ENCODE results near the gene TM4SF18. TPM values are rescaled to one million over a fixed set of nuclear protein-coding genes. Genes with fewer than 3 reads are reported as not detected.

Gene TM4SF18
- total RNA-seq, 4 donors from 2014 or later: 1.8 to 7.9 (median 3.4) TPM

GRCh38 chr3:149319750-149320149 is 13.7 kb downstream of the TM4SF18 start:
- no peak for DNase-seq (ENCODE audit: low spot score in 2 of 2)
- H3K27me3 ChIP-seq: no peaks in the 10 kb centered on the region
- no peaks in the 10 kb centered on the region for H3K4me1 ChIP-seq
- 86% methylated on average over 3 of the region's 3 CpGs for WGBS
- no peak overlapping the region for H3K4me3 ChIP-seq
- no peak overlapping the region for H3K27ac ChIP-seq
- H3K9me3 ChIP-seq: no peaks in the 10 kb centered on the region
- TF ChIP-seq EP300 (IDR thresholded peaks at IDR 0.05) (no peak), CTCF (IDR thresholded peaks at IDR 0.05) (no peak), POLR2AphosphoS5 (IDR thresholded peaks at IDR 0.05) (no peak), POLR2A (IDR thresholded peaks at IDR 0.05) (no peak)
- H3K36me3 ChIP-seq: no peaks in the 10 kb centered on the region

GRCh38 chr3:149317072-149317471 is 16.4 kb downstream of the TM4SF18 start:
- no peak overlapping the region for H3K27ac ChIP-seq
- WGBS: 95% methylated on average over 1 of the region's 1 CpG

DNA sequence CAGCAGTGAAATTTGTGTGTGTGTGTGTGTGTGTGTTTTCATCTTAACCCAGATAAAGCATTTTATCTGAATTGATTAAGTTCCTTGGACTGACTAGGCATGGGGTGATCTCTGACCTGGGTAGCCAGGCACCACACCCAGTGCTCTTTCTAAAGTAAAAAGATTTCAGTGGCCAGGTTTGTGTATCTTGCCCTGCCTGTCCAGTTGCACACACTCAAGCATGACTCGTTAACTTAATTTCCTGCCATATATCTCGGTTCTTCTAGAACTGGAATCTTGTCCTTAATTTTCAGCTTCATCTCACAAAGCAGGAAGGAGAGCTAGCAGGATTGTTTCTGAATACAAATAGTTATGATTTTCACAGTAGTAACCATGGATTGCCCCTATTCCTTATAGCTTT is 17.0 kb downstream of the TM4SF18 start:
- H3K27ac ChIP-seq: no peak overlapping the region
- no peak for DNase-seq (ENCODE audit: low spot score in 2 of 2)
- WGBS: 88% methylated on average over 2 of the region's 2 CpGs

More at GRCh38 chr3:149317072-149317471, 16.4 kb downstream of the TM4SF18 start:
- no peak for TF ChIP-seq EP300 (IDR thresholded peaks at IDR 0.05)
- Histone ChIP-seq H3K27me3 (no peaks in the 10 kb centered on the region), H3K4me3 (no peak overlapping the region), H3K9me3 (no peaks in the 10 kb centered on the region), H3K4me1 (no peaks in the 10 kb centered on the region), H3K36me3 (no peaks in the 10 kb centered on the region)
- DNase-seq (ENCODE audit: low spot score in 2 of 2): no peak

GRCh38 chr3:149315694-149316093 is 17.7 kb downstream of the TM4SF18 start:
- no peaks in the 10 kb centered on the region for H3K27me3 ChIP-seq
- 79% methylated on average over 3 of the region's 3 CpGs for WGBS
- no peak overlapping the region for H3K27ac ChIP-seq
- H3K4me3 ChIP-seq: no peak overlapping the region
- H3K9me3 ChIP-seq: no peaks in the 10 kb centered on the region
- TF ChIP-seq EP300 (IDR thresholded peaks at IDR 0.05) (no peak), POLR2AphosphoS5 (IDR thresholded peaks at IDR 0.05) (no peak), CTCF (IDR thresholded peaks at IDR 0.05) (no peak), POLR2A (IDR thresholded peaks at IDR 0.05) (no peak)
- no peak for DNase-seq (ENCODE audit: low spot score in 2 of 2)
- H3K4me1 ChIP-seq: peaks cover 2% of the 10 kb centered on the region
- H3K36me3 ChIP-seq: no peaks in the 10 kb centered on the region

More for the DNA sequence above, 17.0 kb downstream of the TM4SF18 start:
- peaks cover under 1% of the 10 kb centered on the region for H3K4me1 ChIP-seq
- no peaks in the 10 kb centered on the region for H3K27me3 ChIP-seq
- H3K4me3 ChIP-seq: no peak overlapping the region
- TF ChIP-seq CTCF (IDR thresholded peaks at IDR 0.05) (no peak), POLR2A (IDR thresholded peaks at IDR 0.05) (no peak), POLR2AphosphoS5 (IDR thresholded peaks at IDR 0.05) (no peak), EP300 (IDR thresholded peaks at IDR 0.05) (no peak)
- no peaks in the 10 kb centered on the region for H3K9me3 ChIP-seq
- no peaks in the 10 kb centered on the region for H3K36me3 ChIP-seq

DNA sequence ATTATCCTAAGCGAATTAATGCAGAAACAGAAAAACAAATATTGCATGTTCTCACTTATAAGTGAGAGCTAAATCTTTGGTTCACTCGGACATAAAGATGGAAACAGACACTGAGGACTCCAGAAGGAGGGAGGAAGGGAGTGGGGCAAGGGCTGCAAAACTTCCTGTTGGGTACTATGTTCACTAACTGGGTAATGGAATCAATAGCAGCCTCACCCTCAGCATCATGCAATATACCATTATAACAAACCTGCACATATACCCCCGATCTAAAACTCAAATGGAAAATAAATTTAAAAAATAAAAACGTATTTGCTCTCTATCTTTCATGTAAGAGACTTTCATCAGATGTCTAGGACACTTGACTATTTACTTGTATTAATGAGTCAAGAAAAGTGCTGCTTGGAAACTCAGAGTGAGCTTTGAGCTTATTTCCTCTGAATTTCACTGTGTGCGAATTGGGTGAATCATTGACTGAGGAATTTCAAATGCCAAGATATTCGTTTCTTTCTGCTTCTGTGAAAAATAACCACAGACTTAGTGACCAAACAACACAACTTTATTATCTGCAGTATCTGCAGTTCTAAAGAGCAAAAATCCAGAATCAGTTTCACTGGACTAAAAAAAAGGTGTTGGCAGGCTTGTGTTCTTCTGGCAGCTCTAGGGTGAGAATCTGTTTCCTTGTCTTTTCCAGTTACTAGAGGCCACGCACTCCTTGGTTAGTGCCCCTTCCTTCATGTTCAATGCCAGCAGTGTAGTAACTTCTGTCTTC is 18.4 kb downstream of the TM4SF18 start:
- H3K9me3 ChIP-seq: no peaks in the 10 kb centered on the region
- TF ChIP-seq POLR2AphosphoS5 (IDR thresholded peaks at IDR 0.05) (no peak), EP300 (IDR thresholded peaks at IDR 0.05) (no peak), POLR2A (IDR thresholded peaks at IDR 0.05) (no peak), CTCF (IDR thresholded peaks at IDR 0.05) (no peak)
- H3K4me3 ChIP-seq: no peak overlapping the region
- no peaks in the 10 kb centered on the region for H3K27me3 ChIP-seq
- WGBS: 74% methylated on average over 7 of the region's 7 CpGs
- no peak for DNase-seq (ENCODE audit: low spot score in 2 of 2)
- no peak overlapping the region for H3K27ac ChIP-seq
- peaks cover 2% of the 10 kb centered on the region for H3K4me1 ChIP-seq
- H3K36me3 ChIP-seq: no peaks in the 10 kb centered on the region
